Fibroblast of skin of abdomen (primary cell): Measurements from ENCODE around the gene DTNB.

Experiments
- DNase-seq: peaks from one replicate; pipeline ENCODE4 v3.0.0-alpha.2; 2013

DTNB gene

GRCh38 chr2:25380023-25380422, 293.4 kb downstream of the DTNB start:
- DNase-seq = no peak

- DNase-seq = no peak
These were observed 293.8 kb downstream of the DTNB start for GRCh38 chr2:25379535-25379934.

- no peak for DNase-seq
These were observed 294.5 kb downstream of the DTNB start for GRCh38 chr2:25378731-25379490.

- no peak for DNase-seq
These were observed 295.5 kb downstream of the DTNB start for GRCh38 chr2:25377822-25378421.

- DNase-seq = peak; percentile 90
These were observed 296.4 kb downstream of the DTNB start for GRCh38 chr2:25376750-25377621.

- DNase-seq = no peak
These were observed 297.3 kb downstream of the DTNB start for GRCh38 chr2:25375989-25376545.

GRCh38 chr2:25375371-25375988, 297.9 kb downstream of the DTNB start:
- no peak for DNase-seq

- no peak for DNase-seq
These were observed 298.6 kb downstream of the DTNB start for GRCh38 chr2:25374827-25375226.

- no peak for DNase-seq
These were observed 299.0 kb downstream of the DTNB start for GRCh38 chr2:25374411-25374810.

GRCh38 chr2:25373269-25373981, 300.0 kb downstream of the DTNB start:
- no peak for DNase-seq

GRCh38 chr2:25372405-25373268, 300.7 kb downstream of the DTNB start:
- no peak for DNase-seq

GRCh38 chr2:25371253-25372241, 301.8 kb downstream of the DTNB start:
- no peak for DNase-seq

- DNase-seq = no peak
These were observed 303.5 kb downstream of the DTNB start for GRCh38 chr2:25369876-25370275.

- no peak for DNase-seq
These were observed 303.9 kb downstream of the DTNB start for GRCh38 chr2:25369439-25369838.

GRCh38 chr2:25368660-25369059, 304.7 kb downstream of the DTNB start:
- DNase-seq = peak; percentile 81

- DNase-seq = no peak
These were observed 306.1 kb downstream of the DTNB start for GRCh38 chr2:25367296-25367695.

GRCh38 chr2:25366629-25367028, 306.7 kb downstream of the DTNB start:
- DNase-seq = no peak

GRCh38 chr2:25365241-25365640, 308.1 kb downstream of the DTNB start:
- no peak for DNase-seq

GRCh38 chr2:25363733-25364132, 309.6 kb downstream of the DTNB start:
- no peak for DNase-seq
